WTC11 (cell line): Measurements from ENCODE around the gene VWA8. TPM values are rescaled to one million over a fixed set of nuclear protein-coding genes. Genes with fewer than 3 reads are reported as not detected.

Experiments used
- ATAC-seq: fragments of 200-7000 bp; cut with Tn5 transposase; 2 replicates; pipeline ENCODE4 v1.10.0; 2021; ENCODE audit warnings: mild to moderate bottlenecking, moderate library complexity
- CTCF ChIA-PET: fragments of 300-600 bp; sonication (Branson Sonifier 250); formaldehyde crosslinking; loops from one replicate; lab custom pipeline; 2021; ENCODE audit warnings: antibody characterized with exemption; lab: Charles Lee
- POLR2A ChIA-PET: fragments of 350-600 bp; sonication (Branson Sonifier 250); formaldehyde crosslinking; loops from one replicate; lab custom pipeline; 2021; ENCODE audit warnings: antibody characterized with exemption; lab: Charles Lee
- DNase-seq: peaks from one replicate; pipeline ENCODE4 v3.0.0; 2021; ENCODE audit warnings: low spot score
- H3K27ac Mint-ChIP-seq: 2 replicates; pipeline ENCODE4 v1.8.0; 2021; ENCODE audit warnings: mixed read lengths
- H3K27me3 Mint-ChIP-seq: 2 replicates; pipeline ENCODE4 v1.8.0; 2021; ENCODE audit warnings: low read depth, mild to moderate bottlenecking, moderate library complexity, mixed read lengths
- H3K36me3 Mint-ChIP-seq: 2 replicates; pipeline ENCODE4 v1.8.0; 2021; ENCODE audit warnings: mixed read lengths
- H3K4me1 Mint-ChIP-seq: 2 replicates; pipeline ENCODE4 v1.8.0; 2022; ENCODE audit warnings: mixed read lengths
- H3K4me3 Mint-ChIP-seq: 2 replicates; pipeline ENCODE4 v1.8.0; 2021; ENCODE audit warnings: mild to moderate bottlenecking, moderate library complexity, mixed read lengths
- H3K9me3 Mint-ChIP-seq: 2 replicates; pipeline ENCODE4 v1.8.0; 2021; ENCODE audit warnings: mixed read lengths
- ETV6 ChIP-seq: sonication (generic); formaldehyde crosslinking; IDR thresholded peaks from 2 replicates; pipeline ENCODE4 v1.8.1; 2022; ENCODE audit warnings: mild to moderate bottlenecking, missing genetic modification reagents
- OVOL2 ChIP-seq: fragments of 250-450 bp; sonication (Bioruptor Pico); IDR thresholded peaks from 2 replicates; pipeline ENCODE4 v1.9.0; 2021; ENCODE audit warnings: mild to moderate bottlenecking, borderline replicate concordance
- RELA ChIP-seq: sonication (generic); formaldehyde crosslinking; IDR thresholded peaks from 2 replicates; pipeline ENCODE4 v1.8.1; 2022; ENCODE audit warnings: missing genetic modification reagents, mild to moderate bottlenecking, borderline replicate concordance
- TEAD1 ChIP-seq: sonication (generic); formaldehyde crosslinking; IDR thresholded peaks from 2 replicates; pipeline ENCODE4 v1.8.0; 2022; ENCODE audit warnings: mild to moderate bottlenecking, missing genetic modification reagents
- TP53 ChIP-seq: sonication (generic); formaldehyde crosslinking; IDR thresholded peaks from 2 replicates; pipeline ENCODE4 v1.8.1; 2023; ENCODE audit warnings: mild to moderate bottlenecking, missing genetic modification reagents
- ZNF138 ChIP-seq: sonication (generic); formaldehyde crosslinking; conservative IDR thresholded peaks from 2 replicates; pipeline ENCODE4 v1.8.1; 2022; ENCODE audit warnings: mild to moderate bottlenecking, moderate library complexity, missing genetic modification reagents
- ZNF219 ChIP-seq: sonication (generic); formaldehyde crosslinking; IDR thresholded peaks from 2 replicates; pipeline ENCODE4 v1.8.0; 2023; ENCODE audit warnings: missing genetic modification reagents, mild to moderate bottlenecking, borderline replicate concordance
- ZNF263 ChIP-seq: sonication (generic); formaldehyde crosslinking; IDR thresholded peaks from 2 replicates; pipeline ENCODE4 v1.8.1; 2022; ENCODE audit warnings: low read depth, mild to moderate bottlenecking, moderate library complexity, missing genetic modification reagents
- total RNA-seq: library from RNA; stranded (reverse); gene quantifications from 3 replicates; pipeline ENCODE4 v1.2.3, GENCODE V29; 2021
- TF ChIP-seq, protein P1 (sequence below): sonication (generic); formaldehyde crosslinking; IDR thresholded peaks from 2 replicates; pipeline ENCODE4 v1.8.1; 2023; ENCODE audit warnings: mild to moderate bottlenecking, missing genetic modification reagents, borderline replicate concordance
- TF ChIP-seq, protein P2 (sequence below): sonication (generic); formaldehyde crosslinking; IDR thresholded peaks from 2 replicates; pipeline ENCODE4 v1.8.0; 2022; ENCODE audit warnings: mild to moderate bottlenecking, missing genetic modification reagents
- TF ChIP-seq, protein P3 (sequence below): fragments of 250-450 bp; sonication (Bioruptor Pico); IDR thresholded peaks from 2 replicates; pipeline ENCODE4 v1.9.0; 2021; ENCODE audit warnings: moderate library complexity, mild to moderate bottlenecking, inconsistent platforms, borderline replicate concordance
- TF ChIP-seq, protein P4 (sequence below): sonication (generic); formaldehyde crosslinking; conservative IDR thresholded peaks from 2 replicates; pipeline ENCODE4 v1.8.1; 2022; ENCODE audit warnings: mild to moderate bottlenecking, missing genetic modification reagents
- TF ChIP-seq, protein P5 (sequence below): fragments of 250-450 bp; sonication (Bioruptor Pico); conservative IDR thresholded peaks from 2 replicates; pipeline ENCODE4 v1.9.0; 2021; ENCODE audit warnings: mild to moderate bottlenecking
- TF ChIP-seq, protein P6 (sequence below): sonication (generic); formaldehyde crosslinking; IDR thresholded peaks from 2 replicates; pipeline ENCODE4 v1.8.0; 2022; ENCODE audit warnings: mild to moderate bottlenecking, missing genetic modification reagents
- TF ChIP-seq, protein P7 (sequence below): sonication (generic); formaldehyde crosslinking; IDR thresholded peaks from 2 replicates; pipeline ENCODE4 v1.8.1; 2022; ENCODE audit warnings: mild to moderate bottlenecking, missing genetic modification reagents, moderate library complexity, borderline replicate concordance

The VWA8 gene
- total RNA-seq, 1 experiment from 2014 or later = 19.9 TPM

DNA sequence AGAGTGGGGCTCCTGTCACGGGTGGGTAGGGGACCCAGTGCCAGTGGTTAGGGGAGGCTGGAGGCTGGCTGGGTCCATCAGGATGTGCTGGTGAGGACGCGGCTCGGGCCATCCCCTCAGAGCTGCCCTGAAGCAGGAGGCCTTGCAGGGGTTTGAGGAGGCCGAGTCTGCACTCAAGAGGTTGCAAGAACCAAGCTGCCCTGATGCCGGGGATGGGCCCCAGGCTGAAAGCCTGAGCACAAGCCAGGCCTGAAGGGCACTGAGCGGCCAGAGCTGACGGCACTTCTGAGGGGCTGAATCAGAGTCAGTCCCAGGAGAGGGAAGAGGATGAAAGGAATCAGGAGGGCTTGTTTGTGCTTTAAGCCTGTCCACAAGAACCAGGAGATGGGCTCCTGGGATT lies 410.6 kb downstream of the VWA8 start:
- H3K27ac Mint-ChIP-seq = no peak overlapping the region
- ATAC-seq = no peak
- no peak for DNase-seq
- no peaks in the 10 kb centered on the region for H3K36me3 Mint-ChIP-seq
- CTCF ChIA-PET = no interaction called here
- no peaks in the 10 kb centered on the region for H3K9me3 Mint-ChIP-seq
- no peak overlapping the region for H3K4me3 Mint-ChIP-seq
- POLR2A ChIA-PET = no interaction called here
- TF ChIP-seq RELA (CRISPR knock-in tag) (no peak), ZNF219 (CRISPR knock-in tag) (no peak), TP53 (CRISPR knock-in tag) (no peak), TEAD1 (no peak), ZNF263 (CRISPR knock-in tag) (no peak)
- TF ChIP-seq, protein P1, sequence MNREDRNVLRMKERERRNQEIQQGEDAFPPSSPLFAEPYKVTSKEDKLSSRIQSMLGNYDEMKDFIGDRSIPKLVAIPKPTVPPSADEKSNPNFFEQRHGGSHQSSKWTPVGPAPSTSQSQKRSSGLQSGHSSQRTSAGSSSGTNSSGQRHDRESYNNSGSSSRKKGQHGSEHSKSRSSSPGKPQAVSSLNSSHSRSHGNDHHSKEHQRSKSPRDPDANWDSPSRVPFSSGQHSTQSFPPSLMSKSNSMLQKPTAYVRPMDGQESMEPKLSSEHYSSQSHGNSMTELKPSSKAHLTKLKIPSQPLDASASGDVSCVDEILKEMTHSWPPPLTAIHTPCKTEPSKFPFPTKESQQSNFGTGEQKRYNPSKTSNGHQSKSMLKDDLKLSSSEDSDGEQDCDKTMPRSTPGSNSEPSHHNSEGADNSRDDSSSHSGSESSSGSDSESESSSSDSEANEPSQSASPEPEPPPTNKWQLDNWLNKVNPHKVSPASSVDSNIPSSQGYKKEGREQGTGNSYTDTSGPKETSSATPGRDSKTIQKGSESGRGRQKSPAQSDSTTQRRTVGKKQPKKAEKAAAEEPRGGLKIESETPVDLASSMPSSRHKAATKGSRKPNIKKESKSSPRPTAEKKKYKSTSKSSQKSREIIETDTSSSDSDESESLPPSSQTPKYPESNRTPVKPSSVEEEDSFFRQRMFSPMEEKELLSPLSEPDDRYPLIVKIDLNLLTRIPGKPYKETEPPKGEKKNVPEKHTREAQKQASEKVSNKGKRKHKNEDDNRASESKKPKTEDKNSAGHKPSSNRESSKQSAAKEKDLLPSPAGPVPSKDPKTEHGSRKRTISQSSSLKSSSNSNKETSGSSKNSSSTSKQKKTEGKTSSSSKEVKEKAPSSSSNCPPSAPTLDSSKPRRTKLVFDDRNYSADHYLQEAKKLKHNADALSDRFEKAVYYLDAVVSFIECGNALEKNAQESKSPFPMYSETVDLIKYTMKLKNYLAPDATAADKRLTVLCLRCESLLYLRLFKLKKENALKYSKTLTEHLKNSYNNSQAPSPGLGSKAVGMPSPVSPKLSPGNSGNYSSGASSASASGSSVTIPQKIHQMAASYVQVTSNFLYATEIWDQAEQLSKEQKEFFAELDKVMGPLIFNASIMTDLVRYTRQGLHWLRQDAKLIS (CRISPR knock-in tag) = no peak
- TF ChIP-seq, protein P2, sequence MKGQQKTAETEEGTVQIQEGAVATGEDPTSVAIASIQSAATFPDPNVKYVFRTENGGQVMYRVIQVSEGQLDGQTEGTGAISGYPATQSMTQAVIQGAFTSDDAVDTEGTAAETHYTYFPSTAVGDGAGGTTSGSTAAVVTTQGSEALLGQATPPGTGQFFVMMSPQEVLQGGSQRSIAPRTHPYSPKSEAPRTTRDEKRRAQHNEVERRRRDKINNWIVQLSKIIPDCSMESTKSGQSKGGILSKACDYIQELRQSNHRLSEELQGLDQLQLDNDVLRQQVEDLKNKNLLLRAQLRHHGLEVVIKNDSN (CRISPR knock-in tag) = no peak
- TF ChIP-seq, protein P3, sequence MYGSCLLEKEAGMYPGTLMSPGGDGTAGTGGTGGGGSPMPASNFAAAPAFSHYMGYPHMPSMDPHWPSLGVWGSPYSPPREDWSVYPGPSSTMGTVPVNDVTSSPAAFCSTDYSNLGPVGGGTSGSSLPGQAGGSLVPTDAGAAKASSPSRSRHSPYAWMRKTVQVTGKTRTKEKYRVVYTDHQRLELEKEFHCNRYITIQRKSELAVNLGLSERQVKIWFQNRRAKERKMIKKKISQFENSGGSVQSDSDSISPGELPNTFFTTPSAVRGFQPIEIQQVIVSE (CRISPR knock-in tag) = no peak
- TF ChIP-seq, protein P4, sequence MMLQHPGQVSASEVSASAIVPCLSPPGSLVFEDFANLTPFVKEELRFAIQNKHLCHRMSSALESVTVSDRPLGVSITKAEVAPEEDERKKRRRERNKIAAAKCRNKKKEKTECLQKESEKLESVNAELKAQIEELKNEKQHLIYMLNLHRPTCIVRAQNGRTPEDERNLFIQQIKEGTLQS (CRISPR knock-in tag) = no peak
- TF ChIP-seq, protein P5, sequence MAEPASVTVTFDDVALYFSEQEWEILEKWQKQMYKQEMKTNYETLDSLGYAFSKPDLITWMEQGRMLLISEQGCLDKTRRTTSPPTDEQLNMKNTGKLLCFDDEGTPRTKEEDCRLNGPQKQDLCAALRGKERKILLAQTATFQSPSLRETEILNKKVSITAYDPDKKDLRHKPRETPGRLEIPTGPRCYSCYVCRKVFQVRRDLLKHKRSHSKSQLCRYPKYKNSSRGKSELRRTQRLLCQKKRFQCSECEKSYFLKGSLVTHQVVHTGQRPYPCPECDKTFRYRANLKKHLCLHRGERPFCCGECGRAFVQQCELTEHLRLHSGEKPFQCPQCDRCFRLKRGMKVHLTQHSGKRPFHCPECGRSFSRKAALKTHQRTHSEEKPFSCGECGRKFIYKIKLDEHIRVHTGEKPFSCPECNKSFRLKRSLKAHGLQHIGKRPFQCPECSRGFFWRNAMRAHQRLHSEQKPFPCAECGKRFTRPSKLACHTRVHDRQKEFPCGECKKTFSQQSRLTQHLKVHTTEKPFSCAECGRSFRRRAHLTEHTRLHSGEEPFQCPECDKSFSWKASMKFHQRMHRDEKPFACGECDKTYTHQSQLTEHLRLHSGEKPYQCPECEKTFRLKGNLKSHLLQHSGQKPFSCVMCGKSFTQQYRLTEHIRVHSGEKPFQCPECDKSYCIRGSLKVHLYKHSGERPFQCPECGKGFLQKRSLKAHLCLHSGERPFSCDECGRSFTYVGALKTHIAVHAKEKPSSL (CRISPR knock-in tag) = no peak
- TF ChIP-seq, protein P6, sequence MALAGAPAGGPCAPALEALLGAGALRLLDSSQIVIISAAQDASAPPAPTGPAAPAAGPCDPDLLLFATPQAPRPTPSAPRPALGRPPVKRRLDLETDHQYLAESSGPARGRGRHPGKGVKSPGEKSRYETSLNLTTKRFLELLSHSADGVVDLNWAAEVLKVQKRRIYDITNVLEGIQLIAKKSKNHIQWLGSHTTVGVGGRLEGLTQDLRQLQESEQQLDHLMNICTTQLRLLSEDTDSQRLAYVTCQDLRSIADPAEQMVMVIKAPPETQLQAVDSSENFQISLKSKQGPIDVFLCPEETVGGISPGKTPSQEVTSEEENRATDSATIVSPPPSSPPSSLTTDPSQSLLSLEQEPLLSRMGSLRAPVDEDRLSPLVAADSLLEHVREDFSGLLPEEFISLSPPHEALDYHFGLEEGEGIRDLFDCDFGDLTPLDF (CRISPR knock-in tag) = no peak
- TF ChIP-seq, all 79 proteins: peak for 0
- Mint-ChIP-seq H3K27me3 (no peaks in the 10 kb centered on the region), H3K4me1 (peaks cover 7% of the 10 kb centered on the region)

DNA sequence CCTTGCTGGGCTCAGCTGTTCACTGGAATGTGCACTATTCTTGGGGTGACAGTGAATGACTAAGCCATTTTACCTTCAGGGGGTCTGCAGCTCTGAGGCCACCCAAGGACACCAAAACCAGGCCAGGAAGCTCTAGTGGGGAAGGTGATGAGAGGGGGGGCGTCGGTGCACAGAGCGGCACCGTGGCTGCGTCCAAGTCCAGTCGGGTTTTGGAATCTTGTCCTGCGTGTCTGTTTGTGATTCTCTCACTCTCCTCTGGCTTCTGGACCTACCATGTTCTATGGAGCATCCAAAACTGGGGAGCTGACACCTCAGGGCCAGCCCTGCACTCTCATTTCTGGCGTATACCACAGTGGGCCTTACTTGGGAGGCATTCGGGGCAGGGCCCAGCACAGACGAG lies 411.4 kb downstream of the VWA8 start:
- no peaks in the 10 kb centered on the region for H3K36me3 Mint-ChIP-seq

DNA sequence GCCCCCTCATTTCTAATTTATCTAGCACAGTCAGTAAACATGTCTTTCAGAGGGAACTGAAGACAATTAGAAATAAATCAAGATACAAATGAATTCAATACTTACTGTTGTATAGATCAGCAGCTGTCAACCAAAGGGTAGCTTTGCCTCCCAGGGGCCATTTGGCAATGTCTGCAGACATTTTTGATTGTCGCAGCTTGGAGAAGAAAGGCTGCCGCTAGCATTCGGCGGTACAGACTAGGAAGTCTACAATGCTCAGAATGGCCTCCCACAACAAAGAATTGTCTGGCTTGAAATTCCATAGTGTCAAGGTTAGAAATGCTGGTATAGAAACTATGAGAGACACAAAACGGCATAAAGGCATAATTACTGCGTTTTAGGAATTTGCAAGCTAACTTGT lies 412.0 kb downstream of the VWA8 start:
- no peaks in the 10 kb centered on the region; the same call in 1 of the 2 replicates for H3K36me3 Mint-ChIP-seq
- no peaks in the 10 kb centered on the region for H3K27me3 Mint-ChIP-seq
- H3K9me3 Mint-ChIP-seq = no peaks in the 10 kb centered on the region; the same call in 1 of the 2 replicates
- no peak overlapping the region for H3K4me3 Mint-ChIP-seq
- TF ChIP-seq OVOL2 (no peak), ETV6 (CRISPR knock-in tag) (no peak)
- TF ChIP-seq, protein P7, sequence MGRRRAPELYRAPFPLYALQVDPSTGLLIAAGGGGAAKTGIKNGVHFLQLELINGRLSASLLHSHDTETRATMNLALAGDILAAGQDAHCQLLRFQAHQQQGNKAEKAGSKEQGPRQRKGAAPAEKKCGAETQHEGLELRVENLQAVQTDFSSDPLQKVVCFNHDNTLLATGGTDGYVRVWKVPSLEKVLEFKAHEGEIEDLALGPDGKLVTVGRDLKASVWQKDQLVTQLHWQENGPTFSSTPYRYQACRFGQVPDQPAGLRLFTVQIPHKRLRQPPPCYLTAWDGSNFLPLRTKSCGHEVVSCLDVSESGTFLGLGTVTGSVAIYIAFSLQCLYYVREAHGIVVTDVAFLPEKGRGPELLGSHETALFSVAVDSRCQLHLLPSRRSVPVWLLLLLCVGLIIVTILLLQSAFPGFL (CRISPR knock-in tag) = no peak
- ATAC-seq = no peak
- CTCF ChIA-PET = no interaction called here
- H3K4me1 Mint-ChIP-seq = peaks cover 11% of the 10 kb centered on the region
- no peak for DNase-seq
- POLR2A ChIA-PET = no interaction called here
- H3K27ac Mint-ChIP-seq = no peak overlapping the region

More for the DNA sequence above, 411.4 kb downstream of the VWA8 start:
- ChIA-PET POLR2A (no interaction called here), CTCF (no interaction called here)
- DNase-seq (no peak), ATAC-seq (no peak)
- no peaks in the 10 kb centered on the region for H3K27me3 Mint-ChIP-seq
- H3K4me1 Mint-ChIP-seq = peaks cover 7% of the 10 kb centered on the region
- H3K9me3 Mint-ChIP-seq = no peaks in the 10 kb centered on the region
- no peak overlapping the region for H3K27ac Mint-ChIP-seq
- no peak overlapping the region for H3K4me3 Mint-ChIP-seq
- TF ChIP-seq ZNF138 (CRISPR knock-in tag) = no peak
